ENCODE results near the gene RSBN1L.
A peak's percentile ranks its signal among the peaks of the same experiment; 100 is the strongest.

RSBN1L gene

DNA sequence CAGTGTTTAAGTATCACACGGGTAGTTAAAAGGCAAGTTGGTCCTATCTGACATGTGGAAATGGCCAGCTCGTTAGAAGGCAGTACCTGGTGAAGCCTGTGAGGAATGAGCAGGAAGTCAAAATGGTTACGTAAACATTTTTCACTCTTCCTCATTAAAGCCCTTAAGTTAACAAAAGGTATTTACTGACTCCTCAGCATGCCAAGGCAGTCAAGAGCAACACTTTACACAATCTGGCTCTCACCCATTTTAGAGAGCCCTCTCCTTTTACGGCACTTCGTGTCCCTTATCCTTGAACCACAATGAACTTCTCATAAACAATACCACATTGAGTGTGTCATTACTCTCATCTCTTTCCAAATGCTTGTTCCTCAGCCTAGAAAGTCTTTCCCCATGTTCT, 11.0 kb upstream of the RSBN1L start:
- Histone ChIP-seq H3K4me1 (ENCODE audit: insufficient read depth, low read length, poor library complexity, severe bottlenecking) (peaks cover 28% of the 10 kb centered on the region), H3K27me3 (ENCODE audit: insufficient read depth, low read length, poor library complexity, severe bottlenecking) (no peaks in the 10 kb centered on the region), H3K9me3 (ENCODE audit: insufficient read depth, low read depth, low read length) (no peaks in the 10 kb centered on the region), H3K79me2 (ENCODE audit: insufficient read depth, low read length) (no peaks in the 10 kb centered on the region), H3K4me3 (ENCODE audit: low read length, poor library complexity, severe bottlenecking) (no peak overlapping the region), H3K9ac (ENCODE audit: low read depth, low read length, poor library complexity, severe bottlenecking) (no peak overlapping the region), H4K20me1 (ENCODE audit: insufficient read depth, low read length, poor library complexity, severe bottlenecking) (peaks cover 4% of the 10 kb centered on the region), H3K4me2 (ENCODE audit: low read depth, low read length, poor library complexity, severe bottlenecking) (no peak overlapping the region), H3F3A (ENCODE audit: low read depth) (no peaks in the 10 kb centered on the region), H2AFZ (ENCODE audit: low read length) (no peak overlapping the region), H3K9me2 (replicated peaks; ENCODE audit: low read depth, low read length) (no peaks in the 10 kb centered on the region), H3K36me3 (ENCODE audit: insufficient read depth, low read length) (no peaks in the 10 kb centered on the region)
- TF ChIP-seq, protein P1, sequence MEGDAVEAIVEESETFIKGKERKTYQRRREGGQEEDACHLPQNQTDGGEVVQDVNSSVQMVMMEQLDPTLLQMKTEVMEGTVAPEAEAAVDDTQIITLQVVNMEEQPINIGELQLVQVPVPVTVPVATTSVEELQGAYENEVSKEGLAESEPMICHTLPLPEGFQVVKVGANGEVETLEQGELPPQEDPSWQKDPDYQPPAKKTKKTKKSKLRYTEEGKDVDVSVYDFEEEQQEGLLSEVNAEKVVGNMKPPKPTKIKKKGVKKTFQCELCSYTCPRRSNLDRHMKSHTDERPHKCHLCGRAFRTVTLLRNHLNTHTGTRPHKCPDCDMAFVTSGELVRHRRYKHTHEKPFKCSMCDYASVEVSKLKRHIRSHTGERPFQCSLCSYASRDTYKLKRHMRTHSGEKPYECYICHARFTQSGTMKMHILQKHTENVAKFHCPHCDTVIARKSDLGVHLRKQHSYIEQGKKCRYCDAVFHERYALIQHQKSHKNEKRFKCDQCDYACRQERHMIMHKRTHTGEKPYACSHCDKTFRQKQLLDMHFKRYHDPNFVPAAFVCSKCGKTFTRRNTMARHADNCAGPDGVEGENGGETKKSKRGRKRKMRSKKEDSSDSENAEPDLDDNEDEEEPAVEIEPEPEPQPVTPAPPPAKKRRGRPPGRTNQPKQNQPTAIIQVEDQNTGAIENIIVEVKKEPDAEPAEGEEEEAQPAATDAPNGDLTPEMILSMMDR (conservative IDR thresholded peaks at IDR 0.05; ENCODE audit: low read length) = no peak
- no peak for TF ChIP-seq EZH2phosphoT487 (IDR thresholded peaks at IDR 0.05; ENCODE audit: borderline replicate concordance)

DNA sequence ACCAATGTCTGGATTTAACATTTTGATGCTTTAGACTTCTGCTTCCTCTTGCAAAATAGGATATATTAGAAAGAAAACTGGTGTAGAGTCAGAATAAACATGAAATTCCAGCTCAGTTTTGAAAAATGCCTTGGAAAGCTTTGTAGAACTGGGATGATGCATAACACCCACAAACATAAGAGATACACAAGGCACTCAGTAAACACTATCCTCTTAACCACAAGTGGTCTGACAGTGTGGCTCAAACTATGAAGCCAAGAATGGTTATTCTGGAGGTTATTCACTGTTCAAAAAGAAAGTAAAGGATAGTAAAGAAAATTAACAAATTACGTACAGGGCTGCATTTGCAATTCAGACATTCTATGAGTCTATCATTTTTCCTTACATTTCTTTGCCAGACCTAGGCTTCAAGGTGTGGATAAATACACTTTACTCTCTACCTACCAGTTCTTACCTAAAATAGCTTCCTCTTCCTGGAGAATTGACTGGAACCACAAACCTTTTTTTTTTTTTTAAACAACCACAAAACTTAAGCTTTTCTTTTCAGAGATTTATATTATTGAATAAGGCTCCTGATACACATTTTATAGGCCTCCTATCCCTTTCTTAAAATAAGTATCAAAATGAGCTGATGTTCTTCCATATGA, 9.0 kb upstream of the RSBN1L start:
- H2AFZ ChIP-seq (ENCODE audit: low read length) = no peak overlapping the region
- H3K4me2 ChIP-seq (ENCODE audit: low read depth, low read length, poor library complexity, severe bottlenecking) = peak overlapping the region; percentile 52
- no peaks in the 10 kb centered on the region for H3F3A ChIP-seq (ENCODE audit: low read depth)
- no peak overlapping the region for H3K4me3 ChIP-seq (ENCODE audit: low read length, poor library complexity, severe bottlenecking)
- H3K27me3 ChIP-seq (ENCODE audit: insufficient read depth, low read length, poor library complexity, severe bottlenecking) = no peaks in the 10 kb centered on the region
- no peaks in the 10 kb centered on the region for H3K9me3 ChIP-seq (ENCODE audit: insufficient read depth, low read depth, low read length)
- H4K20me1 ChIP-seq (ENCODE audit: insufficient read depth, low read length, poor library complexity, severe bottlenecking) = peaks cover 4% of the 10 kb centered on the region
- no peaks in the 10 kb centered on the region for H3K9me2 ChIP-seq (replicated peaks; ENCODE audit: low read depth, low read length)
- H3K4me1 ChIP-seq (ENCODE audit: insufficient read depth, low read length, poor library complexity, severe bottlenecking) = peaks cover 28% of the 10 kb centered on the region
- TF ChIP-seq, protein P1 (conservative IDR thresholded peaks at IDR 0.05; ENCODE audit: low read length) = no peak
- no peak for TF ChIP-seq EZH2phosphoT487 (IDR thresholded peaks at IDR 0.05; ENCODE audit: borderline replicate concordance)
- H3K36me3 ChIP-seq (ENCODE audit: insufficient read depth, low read length) = no peaks in the 10 kb centered on the region
- no peaks in the 10 kb centered on the region; the same call in 1 of the 2 replicates for H3K79me2 ChIP-seq (ENCODE audit: insufficient read depth, low read length)
- no peak overlapping the region for H3K9ac ChIP-seq (ENCODE audit: low read depth, low read length, poor library complexity, severe bottlenecking)

DNA sequence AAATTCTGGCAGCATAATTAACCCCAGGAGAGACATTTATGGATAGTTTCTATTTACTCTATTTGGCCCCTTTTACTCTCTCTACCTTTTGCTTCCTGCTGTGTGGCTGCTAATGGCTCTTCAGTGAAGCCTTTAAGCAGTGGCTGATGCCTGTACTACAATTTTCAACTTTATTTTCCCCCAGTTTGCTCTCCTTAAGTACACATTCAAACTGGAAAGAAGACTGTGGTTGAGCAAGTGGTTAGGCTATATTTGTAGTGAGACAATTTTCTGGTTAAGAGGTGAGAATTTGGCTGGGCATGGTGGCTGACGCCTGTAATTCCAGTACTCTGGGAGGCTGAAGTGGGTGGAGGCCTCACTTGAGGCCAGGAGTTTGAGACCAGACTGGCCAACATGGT, 8.5 kb upstream of the RSBN1L start:
- Histone ChIP-seq H3K4me3 (ENCODE audit: low read length, poor library complexity, severe bottlenecking) (no peak overlapping the region), H4K20me1 (ENCODE audit: insufficient read depth, low read length, poor library complexity, severe bottlenecking) (peaks cover 4% of the 10 kb centered on the region), H3K27me3 (ENCODE audit: insufficient read depth, low read length, poor library complexity, severe bottlenecking) (no peaks in the 10 kb centered on the region), H3F3A (ENCODE audit: low read depth) (no peaks in the 10 kb centered on the region), H3K79me2 (ENCODE audit: insufficient read depth, low read length) (no peaks in the 10 kb centered on the region; the same call in 1 of the 2 replicates), H3K36me3 (ENCODE audit: insufficient read depth, low read length) (no peaks in the 10 kb centered on the region), H3K9me3 (ENCODE audit: insufficient read depth, low read depth, low read length) (no peaks in the 10 kb centered on the region), H2AFZ (ENCODE audit: low read length) (no peak overlapping the region), H3K9me2 (replicated peaks; ENCODE audit: low read depth, low read length) (no peaks in the 10 kb centered on the region), H3K4me2 (ENCODE audit: low read depth, low read length, poor library complexity, severe bottlenecking) (peak overlapping the region; percentile 52), H3K9ac (ENCODE audit: low read depth, low read length, poor library complexity, severe bottlenecking) (no peak overlapping the region), H3K4me1 (ENCODE audit: insufficient read depth, low read length, poor library complexity, severe bottlenecking) (peaks cover 28% of the 10 kb centered on the region)
- no peak for TF ChIP-seq EZH2phosphoT487 (IDR thresholded peaks at IDR 0.05; ENCODE audit: borderline replicate concordance)
- TF ChIP-seq, protein P1 (conservative IDR thresholded peaks at IDR 0.05; ENCODE audit: low read length) = no peak
